ENCODE measurements around the gene MTARC2.

DNA sequence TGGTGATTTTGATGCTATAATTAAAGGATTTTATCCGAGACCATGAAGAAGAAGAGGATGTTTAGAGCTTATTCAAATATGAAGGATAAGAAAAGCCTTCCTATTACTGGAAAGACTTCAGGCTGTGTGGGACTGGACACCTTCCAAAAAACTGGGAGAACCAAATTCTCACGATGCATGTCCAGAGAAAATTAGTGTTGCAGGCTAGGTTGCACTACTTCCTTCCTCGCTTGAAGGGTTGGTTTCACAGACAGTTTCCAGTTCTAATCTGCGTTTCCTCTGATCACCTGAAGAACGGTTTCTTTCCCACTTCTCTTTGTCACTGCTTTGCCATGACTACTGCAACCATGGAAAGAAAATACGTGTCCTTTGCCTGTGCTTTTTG lies 2.0 kb downstream of the MTARC2 start:
- TF ChIP-seq, protein P1, sequence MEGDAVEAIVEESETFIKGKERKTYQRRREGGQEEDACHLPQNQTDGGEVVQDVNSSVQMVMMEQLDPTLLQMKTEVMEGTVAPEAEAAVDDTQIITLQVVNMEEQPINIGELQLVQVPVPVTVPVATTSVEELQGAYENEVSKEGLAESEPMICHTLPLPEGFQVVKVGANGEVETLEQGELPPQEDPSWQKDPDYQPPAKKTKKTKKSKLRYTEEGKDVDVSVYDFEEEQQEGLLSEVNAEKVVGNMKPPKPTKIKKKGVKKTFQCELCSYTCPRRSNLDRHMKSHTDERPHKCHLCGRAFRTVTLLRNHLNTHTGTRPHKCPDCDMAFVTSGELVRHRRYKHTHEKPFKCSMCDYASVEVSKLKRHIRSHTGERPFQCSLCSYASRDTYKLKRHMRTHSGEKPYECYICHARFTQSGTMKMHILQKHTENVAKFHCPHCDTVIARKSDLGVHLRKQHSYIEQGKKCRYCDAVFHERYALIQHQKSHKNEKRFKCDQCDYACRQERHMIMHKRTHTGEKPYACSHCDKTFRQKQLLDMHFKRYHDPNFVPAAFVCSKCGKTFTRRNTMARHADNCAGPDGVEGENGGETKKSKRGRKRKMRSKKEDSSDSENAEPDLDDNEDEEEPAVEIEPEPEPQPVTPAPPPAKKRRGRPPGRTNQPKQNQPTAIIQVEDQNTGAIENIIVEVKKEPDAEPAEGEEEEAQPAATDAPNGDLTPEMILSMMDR (optimal IDR thresholded peaks at IDR 0.05 in 1 of 3, IDR thresholded peaks at IDR 0.05 in 1 of 3, conservative IDR thresholded peaks at IDR 0.05 in 1 of 3; ENCODE audit: extremely low read depth in 1 of 3, insufficient read depth in 2 of 3, low read length in 3 of 3): no peak
- no peak for TF ChIP-seq EZH2 (IDR thresholded peaks at IDR 0.05; ENCODE audit: low read length)

Measured in keratinocyte (primary cell).